ENCODE data around the gene CCDC24.

DNA sequence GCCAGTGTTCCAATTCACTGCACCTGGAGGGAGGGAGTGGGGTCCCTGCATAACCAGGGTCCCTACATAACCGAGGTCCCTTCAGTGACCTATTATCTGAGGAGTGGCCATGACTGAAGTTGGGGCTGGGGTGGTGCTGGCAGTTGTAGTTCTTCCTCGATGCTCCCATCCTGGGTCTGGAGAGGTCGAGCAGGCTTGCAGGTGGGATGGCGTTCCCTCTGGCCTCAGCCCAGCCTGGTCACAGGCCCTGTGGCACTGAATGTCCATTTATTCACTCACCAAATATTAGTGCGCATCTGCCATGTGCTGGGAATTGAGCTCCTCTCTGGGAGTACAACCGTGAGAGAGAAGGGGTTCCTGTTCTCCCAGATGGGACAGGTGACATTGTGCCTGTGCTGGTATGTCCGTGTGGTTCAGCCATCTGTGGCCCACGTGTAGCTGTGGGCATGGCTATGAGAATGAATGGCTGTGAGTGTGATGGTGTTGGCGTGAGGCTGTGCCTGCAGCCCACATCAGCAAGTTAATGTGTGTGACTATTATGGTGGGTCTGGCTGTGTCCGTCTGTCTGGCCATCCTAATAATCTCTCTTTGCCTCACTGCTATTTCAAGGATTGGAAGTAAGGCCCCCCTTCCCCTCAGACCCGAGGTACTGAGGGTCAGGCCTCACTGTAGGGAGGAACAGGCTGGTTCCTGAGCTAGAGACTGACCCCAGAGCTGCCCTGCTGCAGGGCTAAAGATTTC lies 43.7 kb downstream of the CCDC24 start:
- no peak for TF ChIP-seq CTCF (conservative IDR thresholded peaks at IDR 0.05; ENCODE audit: low read length)
- no peak for TF ChIP-seq EZH2phosphoT487 (IDR thresholded peaks at IDR 0.05; ENCODE audit: borderline replicate concordance, low read depth, low read length)

All from OCI-LY7 (cell line).